DOHH2 (cell line): Measurements from ENCODE around the gene FYB1.

Source experiments
- EZH2phosphoT487 ChIP-seq: fragments of 200-600 bp; sonication (generic); IDR thresholded peaks from 2 replicates; pipeline ENCODE4 v1.6.1; 2017; ENCODE audit warnings: borderline replicate concordance, mild to moderate bottlenecking, antibody characterized with exemption, low read length, moderate library complexity, mixed read lengths
- TF ChIP-seq, protein P1 (sequence below): fragments of 200-600 bp; sonication (generic); IDR thresholded peaks from one replicate; pipeline ENCODE4 v1.5.1; 2014; ENCODE audit warnings: antibody characterized with exemption, mild to moderate bottlenecking, low read depth, low read length; ENCODE audit not compliant: poor library complexity, severe bottlenecking

DNA sequence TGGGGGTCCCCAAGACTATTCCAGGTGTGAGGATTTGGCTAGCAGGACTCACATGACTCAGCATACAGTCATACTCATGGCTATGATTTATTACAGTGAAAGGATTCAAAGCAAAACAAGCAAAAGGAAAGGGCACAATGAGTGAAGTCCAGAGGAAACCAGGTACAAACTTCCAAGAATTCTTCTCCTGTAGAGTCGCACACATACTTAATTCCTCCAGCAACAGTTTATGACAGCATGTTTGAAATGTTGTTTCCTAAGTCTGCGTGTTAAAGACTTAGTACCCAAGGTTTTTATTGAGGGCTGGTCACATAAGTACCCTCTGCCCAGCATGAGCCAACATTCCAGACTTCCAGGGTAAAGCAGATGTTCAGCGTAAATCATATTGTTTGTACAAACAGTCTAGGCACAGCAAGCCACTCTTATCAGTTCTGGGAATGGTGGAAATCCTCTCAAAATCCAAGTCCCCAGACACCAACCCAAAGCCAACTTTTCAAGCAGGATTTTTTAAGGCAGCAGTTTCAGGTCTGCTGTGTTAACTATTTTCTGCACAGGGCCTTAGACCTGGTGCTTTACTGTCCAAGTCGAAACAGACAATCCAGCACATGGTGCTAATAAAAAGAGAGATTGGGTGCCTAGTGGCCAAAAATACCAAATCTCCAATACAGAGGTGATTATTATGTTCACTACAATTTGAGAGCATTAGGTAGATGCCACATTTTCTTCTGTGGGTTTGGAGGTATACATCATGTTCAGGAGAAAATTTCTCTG, 126.6 kb downstream of the FYB1 start:
- TF ChIP-seq, protein P1, sequence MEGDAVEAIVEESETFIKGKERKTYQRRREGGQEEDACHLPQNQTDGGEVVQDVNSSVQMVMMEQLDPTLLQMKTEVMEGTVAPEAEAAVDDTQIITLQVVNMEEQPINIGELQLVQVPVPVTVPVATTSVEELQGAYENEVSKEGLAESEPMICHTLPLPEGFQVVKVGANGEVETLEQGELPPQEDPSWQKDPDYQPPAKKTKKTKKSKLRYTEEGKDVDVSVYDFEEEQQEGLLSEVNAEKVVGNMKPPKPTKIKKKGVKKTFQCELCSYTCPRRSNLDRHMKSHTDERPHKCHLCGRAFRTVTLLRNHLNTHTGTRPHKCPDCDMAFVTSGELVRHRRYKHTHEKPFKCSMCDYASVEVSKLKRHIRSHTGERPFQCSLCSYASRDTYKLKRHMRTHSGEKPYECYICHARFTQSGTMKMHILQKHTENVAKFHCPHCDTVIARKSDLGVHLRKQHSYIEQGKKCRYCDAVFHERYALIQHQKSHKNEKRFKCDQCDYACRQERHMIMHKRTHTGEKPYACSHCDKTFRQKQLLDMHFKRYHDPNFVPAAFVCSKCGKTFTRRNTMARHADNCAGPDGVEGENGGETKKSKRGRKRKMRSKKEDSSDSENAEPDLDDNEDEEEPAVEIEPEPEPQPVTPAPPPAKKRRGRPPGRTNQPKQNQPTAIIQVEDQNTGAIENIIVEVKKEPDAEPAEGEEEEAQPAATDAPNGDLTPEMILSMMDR: no peak
- no peak for TF ChIP-seq EZH2phosphoT487
